Common myeloid progenitor, CD34-positive (primary cell): ENCODE measurements around the gene ABHD10.

Experiments used
- CTCF ChIA-PET: fragments of 350-600 bp; sonication (Branson Sonifier 250); formaldehyde crosslinking; loops from one replicate; lab custom pipeline; 2021; ENCODE audit warnings: antibody characterized with exemption; lab: Charles Lee
- POLR2A ChIA-PET: fragments of 350-600 bp; sonication (Branson Sonifier 250); formaldehyde crosslinking; loops from one replicate; lab custom pipeline; 2021; ENCODE audit warnings: antibody characterized with exemption; lab: Charles Lee
- DNase-seq, 3 donors: peaks; one replicate each; pipeline versions ENCODE4 v3.0.0 to v3.0.0-alpha.2; 2013
- H3K27ac ChIP-seq, 2 experiments: 1 replicate in 1 of 2; 2 replicates in 1 of 2; pipeline ENCODE4 v1.7.0; 2013; ENCODE audit warnings: inconsistent platforms in 2 of 2, low read length in 2 of 2, mild to moderate bottlenecking in 2 of 2, low read depth in 1 of 2, moderate library complexity in 1 of 2; ENCODE audit not compliant: severe bottlenecking in 2 of 2, insufficient read depth in 1 of 2, poor library complexity in 1 of 2
- H3K27me3 ChIP-seq, 5 experiments: replicated peaks in 2 of 5; 1 replicate in 3 of 5; 2 replicates in 2 of 5; pipeline versions ENCODE4 v1.6.1 to v1.7.0; 2013; ENCODE audit warnings: low read length in 4 of 5, mild to moderate bottlenecking in 2 of 5, moderate library complexity in 2 of 5, inconsistent platforms in 1 of 5; ENCODE audit not compliant: insufficient read depth in 5 of 5, control insufficient read depth in 4 of 5
- H3K36me3 ChIP-seq, 4 experiments: 1 replicate in 2 of 4; 2 replicates in 2 of 4; pipeline versions ENCODE4 v1.6.1 to v1.7.0; 2013; ENCODE audit warnings: low read length in 3 of 4, control low read depth in 1 of 4, mild to moderate bottlenecking in 1 of 4; ENCODE audit not compliant: control insufficient read depth in 4 of 4, insufficient read depth in 4 of 4
- H3K4me1 ChIP-seq, 4 experiments: 1 replicate in 3 of 4; 2 replicates in 1 of 4; pipeline versions ENCODE4 v1.6.1 to v1.7.1; 2013; ENCODE audit warnings: low read length in 3 of 4, mild to moderate bottlenecking in 3 of 4, control low read depth in 1 of 4, inconsistent platforms in 1 of 4, moderate library complexity in 1 of 4; ENCODE audit not compliant: control insufficient read depth in 4 of 4, insufficient read depth in 4 of 4; ENCODE audit errors: control extremely low read depth in 1 of 4
- H3K4me3 ChIP-seq, 7 experiments: 1 replicate in 4 of 7; 2 replicates in 3 of 7; pipeline versions ENCODE4 v1.5.1 to v1.7.0; 2013; ENCODE audit warnings: mild to moderate bottlenecking in 7 of 7, low read length in 6 of 7, moderate library complexity in 6 of 7, inconsistent platforms in 2 of 7, low read depth in 2 of 7, control low read depth in 1 of 7; ENCODE audit not compliant: insufficient read depth in 4 of 7, control insufficient read depth in 1 of 7; ENCODE audit errors: extremely low read depth in 1 of 7
- H3K9me3 ChIP-seq, 5 experiments: 1 replicate in 4 of 5; 2 replicates in 1 of 5; pipeline versions ENCODE4 v1.6.1 to v1.7.1; 2013; ENCODE audit warnings: low read length in 4 of 5, mild to moderate bottlenecking in 2 of 5, inconsistent platforms in 1 of 5, low read depth in 1 of 5, moderate library complexity in 1 of 5; ENCODE audit not compliant: control insufficient read depth in 4 of 5, insufficient read depth in 2 of 5; ENCODE audit errors: control extremely low read depth in 1 of 5
- WGBS: methylation state at CpG from one replicate; pipeline ENCODE4 v1.1.5; 2013; ENCODE audit not compliant: insufficient coverage; 5-methylcytosine and 5-hydroxymethylcytosine counted together

The ABHD10 gene

DNA sequence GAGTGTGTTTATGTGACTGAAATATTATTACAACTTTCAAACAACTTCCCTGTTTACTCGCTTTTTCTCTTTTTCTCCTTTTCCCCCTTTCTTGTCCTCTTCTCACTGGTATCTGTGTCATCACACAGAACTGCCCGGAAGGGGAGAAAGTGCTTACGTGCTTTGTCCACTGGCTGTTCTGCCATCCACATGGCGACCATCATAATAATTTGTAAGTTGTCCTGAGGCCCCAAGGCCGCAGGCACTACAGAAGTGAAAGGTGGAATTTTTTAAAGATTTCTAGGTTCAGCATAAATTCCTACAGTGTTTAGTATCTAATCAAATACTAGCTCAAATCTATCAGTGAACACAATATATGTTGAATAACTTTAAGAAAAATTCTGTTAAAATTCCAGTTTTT lies 26.7 kb upstream of the ABHD10 start:
- ChIA-PET CTCF (interaction anchor here (1.5 to 2.3 kb wide), 2 partner anchors 15 to 16 kb away, joined by 4 to 8 read pairs; no protein-coding TSS in a partner anchor), POLR2A (no interaction called here)
- H3K4me1 ChIP-seq: no peaks in the 10 kb centered on the region
- peaks cover 0 to 11% (median 0%) of the 10 kb centered on the region in 4 experiments for H3K36me3 ChIP-seq
- no peak overlapping the region for H3K4me3 ChIP-seq
- DNase-seq: no peak
- WGBS: 100% methylated on average over 5 of the region's 5 CpGs
- no peak overlapping the region for H3K27ac ChIP-seq
- no peaks in the 10 kb centered on the region for H3K27me3 ChIP-seq
- no peaks in the 10 kb centered on the region for H3K9me3 ChIP-seq

GRCh38 chr3:111952866-111953450 lies 25.9 kb upstream of the ABHD10 start:
- Histone ChIP-seq H3K27ac (no peak overlapping the region), H3K9me3 (no peaks in the 10 kb centered on the region), H3K4me1 (no peaks in the 10 kb centered on the region), H3K4me3 (no peak overlapping the region), H3K27me3 (no peaks in the 10 kb centered on the region), H3K36me3 (peaks cover 0 to 11% (median 0%) of the 10 kb centered on the region in 4 experiments)
- DNase-seq: no peak
- 100% methylated on average over 3 of the region's 6 CpGs for WGBS
- ChIA-PET POLR2A (no interaction called here), CTCF (interaction anchor here (1.4 to 2.3 kb wide), 2 partner anchors 15 to 41 kb away, joined by 4 to 8 read pairs; no protein-coding TSS in a partner anchor)

- no peaks in the 10 kb centered on the region for H3K9me3 ChIP-seq
- no peak overlapping the region for H3K4me3 ChIP-seq
- H3K36me3 ChIP-seq: peaks cover 0 to 6% (median 0%) of the 10 kb centered on the region in 4 experiments
- ChIA-PET CTCF (interaction anchor here (1.0 to 2.3 kb wide), 4 partner anchors 11 to 237 kb away, joined by 3 to 8 read pairs (median 6); no protein-coding TSS in a partner anchor), POLR2A (no interaction called here)
- no peak overlapping the region for H3K27ac ChIP-seq
- WGBS: 100% methylated on average over 2 of the region's 6 CpGs
- H3K27me3 ChIP-seq: no peaks in the 10 kb centered on the region
- peaks cover 0 to 1% (median 0%) of the 10 kb centered on the region in 4 experiments for H3K4me1 ChIP-seq
- DNase-seq: no peak
Measured at GRCh38 chr3:111954228-111954990, 24.4 kb upstream of the ABHD10 start.

GRCh38 chr3:111955876-111956275 lies 22.9 kb upstream of the ABHD10 start:
- ChIA-PET CTCF (interaction anchor here (0.8 to 1.8 kb wide), 3 partner anchors 10 to 238 kb away, joined by 3 to 7 read pairs (median 4); no protein-coding TSS in a partner anchor), POLR2A (no interaction called here)
- no peak for DNase-seq
- peaks cover 0 to 1% (median 0%) of the 10 kb centered on the region in 4 experiments for H3K4me1 ChIP-seq
- WGBS: no CpG with 5 or more reads among the region's 1 CpG
- H3K9me3 ChIP-seq: no peaks in the 10 kb centered on the region
- H3K4me3 ChIP-seq: no peak overlapping the region
- no peaks in the 10 kb centered on the region for H3K27me3 ChIP-seq
- peaks cover 0 to 6% (median 0%) of the 10 kb centered on the region in 4 experiments for H3K36me3 ChIP-seq
- no peak overlapping the region for H3K27ac ChIP-seq

DNA sequence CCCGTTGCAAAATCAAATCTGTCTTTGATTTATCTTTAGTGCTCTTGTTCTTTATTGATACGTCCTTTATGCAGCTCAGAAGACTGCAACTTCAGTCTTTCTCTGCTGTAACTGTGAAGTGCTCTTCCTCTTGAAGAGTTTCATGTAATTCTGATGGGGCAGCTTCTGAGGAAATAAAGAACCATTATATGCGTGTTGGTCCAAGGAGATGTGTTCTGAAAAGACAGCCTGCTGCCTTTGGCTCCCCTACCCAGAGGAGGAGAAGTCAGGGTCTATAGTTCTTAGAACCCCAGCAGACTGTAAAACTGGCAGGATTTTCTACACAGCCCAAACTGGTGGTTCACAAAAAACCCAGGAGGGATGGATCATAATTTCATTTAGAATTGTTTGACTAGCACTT lies 22.4 kb upstream of the ABHD10 start:
- no peak for DNase-seq
- ChIA-PET CTCF (interaction anchor here (0.8 to 1.1 kb wide), 3 partner anchors 10 to 43 kb away, joined by 3 to 4 read pairs (median 3); no protein-coding TSS in a partner anchor), POLR2A (no interaction called here)
- Histone ChIP-seq H3K27ac (no peak overlapping the region), H3K36me3 (peaks cover 0 to 6% (median 0%) of the 10 kb centered on the region in 4 experiments), H3K4me3 (no peak overlapping the region), H3K4me1 (peaks cover 0 to 1% (median 0%) of the 10 kb centered on the region in 4 experiments), H3K27me3 (no peaks in the 10 kb centered on the region), H3K9me3 (no peaks in the 10 kb centered on the region)
- 100% methylated on average over 3 of the region's 3 CpGs for WGBS

DNA sequence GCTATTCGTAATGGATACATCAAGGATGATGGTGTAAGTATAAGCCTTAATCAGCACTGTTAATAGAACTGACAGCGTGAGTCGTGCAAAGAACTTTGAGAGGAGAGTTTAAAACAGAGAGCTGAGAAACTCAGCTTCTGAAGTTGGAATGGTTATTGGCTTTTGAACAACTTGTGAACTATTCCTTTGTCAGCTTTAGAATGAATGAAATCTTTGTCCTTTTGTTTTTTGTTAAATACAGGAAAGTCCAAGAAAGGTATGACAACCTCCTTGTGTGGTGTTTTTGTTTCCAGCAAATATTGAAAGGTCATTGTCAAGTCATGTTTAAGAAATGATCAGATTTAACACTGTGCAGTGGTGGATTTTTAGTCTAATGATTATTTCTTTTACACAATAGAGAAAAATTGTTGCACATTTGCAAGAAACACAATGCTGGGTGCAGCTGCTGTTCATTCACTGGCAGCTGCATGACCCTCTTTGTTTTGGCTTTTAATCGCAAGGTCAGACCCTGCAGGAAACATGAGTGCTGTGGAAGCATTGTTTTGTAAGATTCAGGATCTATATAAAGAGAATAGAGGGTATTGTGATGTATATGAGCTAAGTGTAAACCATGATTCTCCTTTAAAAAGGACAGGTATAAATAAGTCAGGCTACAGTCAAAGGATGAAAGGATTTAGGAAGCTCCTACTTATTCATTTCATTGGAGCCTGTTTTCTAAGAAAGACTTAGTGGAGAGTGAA lies 21.7 kb upstream of the ABHD10 start:
- H3K4me1 ChIP-seq: peaks cover 0 to 1% (median 0%) of the 10 kb centered on the region in 4 experiments
- POLR2A ChIA-PET: no interaction called here
- no peaks in the 10 kb centered on the region for H3K27me3 ChIP-seq
- no peak overlapping the region for H3K4me3 ChIP-seq
- no peak for DNase-seq
- no peak overlapping the region for H3K27ac ChIP-seq
- H3K9me3 ChIP-seq: no peaks in the 10 kb centered on the region
- peaks cover 0 to 6% (median 0%) of the 10 kb centered on the region in 4 experiments for H3K36me3 ChIP-seq
- WGBS: 98% methylated on average over 3 of the region's 4 CpGs
- CTCF ChIA-PET: interaction anchor here (1.0 to 1.6 kb wide), 4 partner anchors 11 to 241 kb away, joined by 3 to 12 read pairs (median 3); no protein-coding TSS in a partner anchor
